Measurements from ENCODE around the gene PAXIP1. TPM values are rescaled to one million over a fixed set of nuclear protein-coding genes. Genes with fewer than 3 reads are reported as not detected.

PAXIP1 gene
- total and polyA plus RNA-seq, 2 donors (not counting 3 experiments of a cell fraction or from before 2014, with no cell fraction given), result 10.0 to 15.8 TPM

DNA sequence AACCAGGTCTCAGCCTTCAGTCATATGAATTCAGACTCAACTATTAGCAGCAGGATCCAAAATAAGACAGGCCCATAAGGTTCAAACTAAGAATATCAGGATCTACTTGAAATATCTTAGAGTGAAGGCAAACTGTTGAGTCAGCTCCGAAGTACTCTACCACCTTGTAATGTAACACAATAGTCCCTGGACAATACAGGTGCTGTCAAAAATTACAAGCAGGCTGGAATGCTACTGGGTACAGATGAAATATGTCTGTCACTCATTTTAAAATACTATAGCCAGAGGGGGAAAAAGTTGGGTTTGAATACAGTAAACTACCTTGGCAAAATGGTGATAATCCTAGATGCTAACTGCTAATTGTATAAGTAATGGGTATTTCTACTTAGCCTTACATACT lies 6.8 kb downstream of the PAXIP1 start:
- Histone ChIP-seq H3K9ac (replicated peaks; ENCODE audit: extremely low read depth, insufficient read depth, low read length) (no peak overlapping the region), H3K9me3 (replicated peaks; ENCODE audit: control insufficient read depth, insufficient read depth, low read length) (no peaks in the 10 kb centered on the region), H2AFZ (ENCODE audit: low read depth, low read length) (no peak overlapping the region), H3K4me3 (replicated peaks in 1 of 3; ENCODE audit: insufficient read depth in 1 of 3, low read depth in 1 of 3, low read length in 3 of 3) (no peak overlapping the region), H3K27ac (ENCODE audit: insufficient read depth, low read depth, low read length) (no peak overlapping the region), H3K4me2 (ENCODE audit: insufficient read depth, low read length) (no peak overlapping the region), H3K27me3 (ENCODE audit: control insufficient read depth in 2 of 2, insufficient read depth in 2 of 2, low read length in 2 of 2) (no peaks in the 10 kb centered on the region), H3K4me1 (ENCODE audit: control insufficient read depth, extremely low read depth, insufficient read depth, low read length) (no peaks in the 10 kb centered on the region), H4K20me1 (replicated peaks; ENCODE audit: control insufficient read depth, extremely low read depth, insufficient read depth, low read length) (no peaks in the 10 kb centered on the region), H3K9me1 (replicated peaks; ENCODE audit: control insufficient read depth, extremely low read depth, insufficient read depth, low read length) (no peaks in the 10 kb centered on the region), H3K36me3 (ENCODE audit: control insufficient read depth in 2 of 2, extremely low read depth in 1 of 2, insufficient read depth in 2 of 2, low read length in 2 of 2) (peaks cover 4 to 10% of the 10 kb centered on the region in 2 experiments), H3K79me2 (ENCODE audit: control insufficient read depth, insufficient read depth, low read length) (peaks cover 19% of the 10 kb centered on the region)
- DNase-seq (ENCODE audit: low read depth, low spot score) (no peak), FAIRE-seq (no peak)
- ChIA-PET CTCF (interaction anchor here (1.1 to 1.4 kb wide), 3 partner anchors 10 to 69 kb away, joined by 3 to 4 read pairs (median 3); no protein-coding TSS in a partner anchor), POLR2A (no interaction called here)
- intact Hi-C loops (cut with micrococcal nuclease) (no loop called here), dilution Hi-C loops (cut with MboI; ENCODE audit: extremely low pct_ligation_motif_present, low sequenced_read_pairs) (no loop called here)
- TF ChIP-seq, protein P1, sequence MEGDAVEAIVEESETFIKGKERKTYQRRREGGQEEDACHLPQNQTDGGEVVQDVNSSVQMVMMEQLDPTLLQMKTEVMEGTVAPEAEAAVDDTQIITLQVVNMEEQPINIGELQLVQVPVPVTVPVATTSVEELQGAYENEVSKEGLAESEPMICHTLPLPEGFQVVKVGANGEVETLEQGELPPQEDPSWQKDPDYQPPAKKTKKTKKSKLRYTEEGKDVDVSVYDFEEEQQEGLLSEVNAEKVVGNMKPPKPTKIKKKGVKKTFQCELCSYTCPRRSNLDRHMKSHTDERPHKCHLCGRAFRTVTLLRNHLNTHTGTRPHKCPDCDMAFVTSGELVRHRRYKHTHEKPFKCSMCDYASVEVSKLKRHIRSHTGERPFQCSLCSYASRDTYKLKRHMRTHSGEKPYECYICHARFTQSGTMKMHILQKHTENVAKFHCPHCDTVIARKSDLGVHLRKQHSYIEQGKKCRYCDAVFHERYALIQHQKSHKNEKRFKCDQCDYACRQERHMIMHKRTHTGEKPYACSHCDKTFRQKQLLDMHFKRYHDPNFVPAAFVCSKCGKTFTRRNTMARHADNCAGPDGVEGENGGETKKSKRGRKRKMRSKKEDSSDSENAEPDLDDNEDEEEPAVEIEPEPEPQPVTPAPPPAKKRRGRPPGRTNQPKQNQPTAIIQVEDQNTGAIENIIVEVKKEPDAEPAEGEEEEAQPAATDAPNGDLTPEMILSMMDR (IDR thresholded peaks at IDR 0.05; ENCODE audit: extremely low read depth in 1 of 2, insufficient read depth in 1 of 2, low read depth in 1 of 2, low read length in 2 of 2), result no peak
- TF ChIP-seq JUN (IDR thresholded peaks at IDR 0.05; ENCODE audit: borderline replicate concordance, insufficient read depth, insufficient read length, low read depth) (no peak), POLR2A (IDR thresholded peaks at IDR 0.05; ENCODE audit: low read depth, low read length) (no peak), MYC (IDR thresholded peaks at IDR 0.05; ENCODE audit: low read depth, low read length) (no peak), GATA2 (IDR thresholded peaks at IDR 0.05; ENCODE audit: insufficient read depth, insufficient read length, low read depth, low read length) (no peak), EZH2 (IDR thresholded peaks at IDR 0.05; ENCODE audit: borderline replicate concordance, low read depth, low read length, severe bottlenecking) (no peak), FOS (IDR thresholded peaks at IDR 0.05; ENCODE audit: borderline replicate concordance, insufficient read depth, low read length) (no peak), POLR2AphosphoS5 (IDR thresholded peaks at IDR 0.05; ENCODE audit: insufficient read depth, low read depth, low read length) (no peak)
- TF ChIP-seq, protein P2, sequence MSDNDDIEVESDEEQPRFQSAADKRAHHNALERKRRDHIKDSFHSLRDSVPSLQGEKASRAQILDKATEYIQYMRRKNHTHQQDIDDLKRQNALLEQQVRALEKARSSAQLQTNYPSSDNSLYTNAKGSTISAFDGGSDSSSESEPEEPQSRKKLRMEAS (IDR thresholded peaks at IDR 0.05; ENCODE audit: insufficient read depth, insufficient read length), result no peak
- BruUV-seq (replicated peaks), result no TSS peak
